HG03469 (cell line): Measurements from ENCODE around the gene CNTNAP2.
"Not testable (repeated sequence)": the region's sequence is repeated elsewhere in the genome, so short reads cannot be mapped to it uniquely, and the experiment has no call there.

Source experiments
- ATAC-seq: cut with Tn5 transposase; IDR thresholded peaks from one replicate; pipeline ENCODE4 v1.9.1; 2021; ENCODE audit warnings: mild to moderate bottlenecking, moderate library complexity, moderate number of reproducible peaks; ENCODE audit not compliant: unreplicated experiment

The CNTNAP2 gene

DNA sequence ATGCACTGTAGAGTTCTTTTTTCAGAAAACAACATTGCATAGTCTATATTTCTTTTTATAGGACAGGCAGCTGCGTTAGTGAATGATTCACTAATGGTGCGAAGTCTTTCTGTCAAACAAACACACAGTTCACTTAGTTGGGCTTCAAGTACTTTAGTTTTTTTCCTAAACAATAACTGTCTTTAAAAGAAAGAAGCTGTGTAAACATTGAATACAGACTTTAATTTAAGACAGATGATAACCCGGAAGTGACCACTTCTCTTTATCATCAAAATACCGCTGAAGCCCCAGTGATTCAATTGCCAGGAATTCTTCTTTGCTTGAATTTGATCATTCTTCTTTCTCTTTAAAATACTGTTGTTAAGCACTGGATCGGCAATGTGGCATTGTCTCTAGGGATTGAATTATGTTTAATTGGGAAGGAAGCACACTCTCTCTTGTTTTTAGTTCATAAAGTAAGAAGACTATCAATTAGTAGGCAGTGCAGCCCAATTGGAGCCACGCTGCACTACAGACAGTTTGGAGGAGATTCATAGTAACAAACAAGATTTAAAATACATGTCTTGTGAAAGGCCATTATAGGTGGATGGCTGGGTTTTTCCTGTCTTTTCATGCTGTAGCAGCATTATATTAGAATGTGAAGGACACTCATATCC lies 30.4 kb downstream of the CNTNAP2 start:
- no peak for ATAC-seq

DNA sequence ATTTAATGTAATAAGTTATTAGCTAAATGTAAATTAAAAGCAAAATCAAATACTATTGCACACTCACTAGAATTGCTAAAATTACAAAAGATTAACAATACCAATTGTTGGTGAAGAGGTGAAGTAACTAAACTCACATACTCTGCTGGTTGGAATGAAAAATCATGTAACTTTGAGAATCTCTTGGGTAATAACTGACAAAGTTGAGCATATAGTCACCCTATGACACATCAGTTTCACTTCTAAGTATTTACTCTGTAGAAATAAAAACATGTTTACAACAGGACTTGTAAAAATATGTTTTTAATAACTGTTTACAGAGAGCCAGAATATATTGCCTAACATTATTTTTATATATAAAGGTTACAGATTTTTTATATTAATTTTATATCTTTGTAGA lies 33.6 kb downstream of the CNTNAP2 start:
- ATAC-seq, result no peak

GRCh38 chr7:146172112-146172511 lies 55.5 kb downstream of the CNTNAP2 start:
- ATAC-seq, result no peak

- no peak for ATAC-seq
These were observed 59.1 kb downstream of the CNTNAP2 start for GRCh38 chr7:146175716-146176115.

GRCh38 chr7:146176860-146177259 lies 60.3 kb downstream of the CNTNAP2 start:
- no peak for ATAC-seq

- no peak for ATAC-seq
These were observed 60.7 kb downstream of the CNTNAP2 start for GRCh38 chr7:146177301-146177700.

GRCh38 chr7:146185844-146186243 lies 69.2 kb downstream of the CNTNAP2 start:
- no peak for ATAC-seq

DNA sequence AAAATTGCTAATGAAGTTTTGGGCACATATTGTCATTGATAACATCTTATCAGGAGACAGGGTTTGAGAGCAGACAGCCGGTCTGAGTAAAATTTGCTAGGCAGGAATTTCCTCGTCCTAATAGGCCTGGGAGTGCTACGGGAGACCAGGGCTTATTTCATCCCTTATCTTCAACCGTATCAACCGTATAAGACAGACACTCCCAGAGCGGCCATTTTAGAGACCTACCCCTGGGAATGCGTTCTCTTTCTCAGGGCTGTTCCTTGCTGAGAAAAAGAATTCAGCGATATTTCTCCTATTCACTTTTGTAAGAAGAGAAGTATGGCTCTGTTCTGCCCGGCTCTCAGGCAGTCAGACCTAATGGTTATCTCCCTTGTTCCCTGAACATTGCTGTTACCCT lies 74.8 kb downstream of the CNTNAP2 start:
- not testable (repeated sequence) for ATAC-seq

- ATAC-seq, result no peak
These were observed 85.3 kb downstream of the CNTNAP2 start for GRCh38 chr7:146201945-146202344.

DNA sequence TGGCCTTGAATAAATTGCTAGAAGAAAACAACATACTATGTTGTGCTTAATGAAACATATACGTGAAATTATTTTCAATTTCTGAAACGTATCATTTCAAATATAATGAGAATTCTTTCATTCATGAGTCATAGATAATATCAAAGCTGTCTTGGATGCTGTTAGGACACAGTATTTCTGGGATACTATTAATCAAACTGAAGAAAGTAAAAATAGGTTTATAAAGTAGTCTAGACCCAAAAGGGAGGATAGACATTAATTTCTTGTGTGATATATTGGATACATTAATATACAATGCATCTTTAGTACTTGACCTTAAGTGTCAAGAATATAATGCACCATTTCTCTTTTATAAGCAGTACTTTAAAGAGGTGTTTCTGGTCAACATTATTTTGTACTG lies 89.7 kb downstream of the CNTNAP2 start:
- no peak for ATAC-seq

- no peak for ATAC-seq
These were observed 91.9 kb downstream of the CNTNAP2 start for GRCh38 chr7:146208492-146208891.

GRCh38 chr7:146214842-146215241 lies 98.2 kb downstream of the CNTNAP2 start:
- ATAC-seq, result no peak

DNA sequence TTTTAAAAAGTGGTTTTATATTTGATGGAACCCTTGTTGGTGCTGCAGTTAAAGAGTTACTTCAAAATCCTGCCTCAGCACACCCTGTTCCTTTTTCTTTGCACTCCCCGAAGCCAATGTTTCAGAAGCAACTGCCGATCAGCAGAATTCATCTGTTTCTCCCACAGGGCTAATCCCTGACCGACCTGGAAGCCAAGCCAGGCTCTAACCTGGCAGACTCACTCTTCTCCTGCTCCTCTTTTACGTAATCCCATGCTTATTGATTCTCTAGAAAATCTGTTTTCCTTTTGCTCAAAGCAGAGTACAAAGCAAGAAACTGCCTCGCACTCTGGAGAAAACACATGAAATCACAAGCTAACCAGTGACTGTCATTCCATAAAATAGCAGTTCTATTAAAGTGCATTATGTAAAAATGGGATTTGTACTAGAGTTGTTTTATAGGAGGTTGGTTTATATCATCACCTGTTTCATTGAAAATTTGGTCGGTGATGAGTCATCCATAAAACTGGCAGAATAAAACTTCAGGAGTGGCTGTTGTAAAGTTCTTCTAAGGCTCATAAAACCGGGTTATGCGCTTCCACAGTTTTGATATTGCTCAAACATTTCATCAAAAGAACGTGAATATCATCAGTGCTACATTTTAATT lies 99.9 kb downstream of the CNTNAP2 start:
- no peak for ATAC-seq

GRCh38 chr7:146223851-146224250 lies 107.2 kb downstream of the CNTNAP2 start:
- no peak for ATAC-seq

DNA sequence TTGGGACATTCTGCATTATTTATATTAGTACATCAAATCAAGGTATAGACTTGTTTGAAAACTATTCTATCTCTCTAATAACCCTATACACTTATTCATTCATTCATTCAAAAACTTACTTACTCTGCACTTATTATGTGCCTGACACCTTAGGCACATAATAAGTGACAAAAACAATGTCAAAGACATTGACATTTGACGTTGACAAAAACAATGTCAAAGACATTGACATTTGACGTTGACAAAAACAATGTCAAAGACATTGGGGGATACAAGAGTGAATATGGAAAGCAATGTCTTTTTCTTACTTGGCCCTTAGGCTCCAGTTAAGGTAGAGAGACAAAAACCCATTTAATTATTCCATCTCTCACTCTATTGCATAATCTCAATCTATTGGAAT lies 116.0 kb downstream of the CNTNAP2 start:
- ATAC-seq, result no peak

GRCh38 chr7:146235195-146235594 lies 118.6 kb downstream of the CNTNAP2 start:
- no peak for ATAC-seq

DNA sequence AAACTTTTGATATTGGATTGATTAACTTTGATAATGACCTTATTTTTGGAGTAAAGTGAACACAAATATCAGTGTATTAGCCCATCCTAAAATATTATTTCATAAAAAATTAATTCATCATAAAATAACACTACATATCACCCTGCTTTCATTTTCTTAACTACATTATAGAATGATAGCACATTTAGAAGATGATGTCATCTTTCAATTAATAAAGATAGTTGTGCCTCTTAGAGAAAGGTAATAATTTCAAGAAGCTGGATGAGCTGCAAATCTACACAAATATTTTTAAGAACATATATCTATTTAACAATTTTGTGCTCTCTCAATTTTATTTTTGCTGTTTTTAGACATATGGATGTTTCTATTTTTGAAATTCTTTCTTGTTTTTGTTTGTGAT lies 126.1 kb downstream of the CNTNAP2 start:
- no peak for ATAC-seq

DNA sequence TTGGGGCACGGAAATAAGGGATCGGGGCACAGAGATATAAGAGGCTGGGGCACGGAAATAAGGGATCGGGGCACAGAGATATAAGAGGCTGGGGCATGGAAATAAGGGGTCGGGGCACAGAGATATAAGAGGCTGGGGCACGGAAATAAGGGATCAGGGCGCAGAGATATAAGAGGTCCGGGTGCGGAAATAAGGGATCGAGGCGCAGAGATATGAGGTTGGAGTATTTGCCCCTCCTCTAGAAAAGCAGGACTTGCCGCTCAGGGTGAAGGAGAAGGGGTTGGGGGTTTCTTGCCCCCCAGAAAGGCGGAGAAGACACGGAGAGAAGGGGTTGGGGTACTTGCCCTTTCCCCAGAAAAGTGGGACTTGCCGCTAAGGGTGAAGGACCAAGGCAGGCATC lies 131.4 kb downstream of the CNTNAP2 start:
- ATAC-seq, result not testable (repeated sequence)

DNA sequence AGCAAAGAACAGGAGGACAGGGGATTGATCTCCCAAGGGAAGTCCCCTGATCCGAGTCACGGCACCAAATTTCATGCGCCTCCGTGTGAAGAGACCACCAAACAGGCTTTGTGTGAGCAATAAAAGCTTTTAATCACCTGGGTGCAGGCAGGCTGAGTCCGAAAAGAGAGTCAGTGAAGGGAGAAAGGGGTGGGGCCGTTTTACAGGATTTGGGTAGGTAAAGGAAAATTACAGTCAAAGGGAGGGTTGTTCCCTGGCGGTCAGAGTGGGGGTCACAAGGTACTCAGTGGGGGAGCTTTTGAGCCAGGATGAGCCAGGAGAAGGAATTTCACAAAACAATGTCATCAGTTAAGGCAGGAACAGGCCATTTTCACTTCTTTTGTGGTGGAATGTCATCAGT lies 132.1 kb downstream of the CNTNAP2 start:
- ATAC-seq, result not testable (repeated sequence)

- ATAC-seq, result no peak
These were observed 132.7 kb downstream of the CNTNAP2 start for GRCh38 chr7:146249272-146249671.

DNA sequence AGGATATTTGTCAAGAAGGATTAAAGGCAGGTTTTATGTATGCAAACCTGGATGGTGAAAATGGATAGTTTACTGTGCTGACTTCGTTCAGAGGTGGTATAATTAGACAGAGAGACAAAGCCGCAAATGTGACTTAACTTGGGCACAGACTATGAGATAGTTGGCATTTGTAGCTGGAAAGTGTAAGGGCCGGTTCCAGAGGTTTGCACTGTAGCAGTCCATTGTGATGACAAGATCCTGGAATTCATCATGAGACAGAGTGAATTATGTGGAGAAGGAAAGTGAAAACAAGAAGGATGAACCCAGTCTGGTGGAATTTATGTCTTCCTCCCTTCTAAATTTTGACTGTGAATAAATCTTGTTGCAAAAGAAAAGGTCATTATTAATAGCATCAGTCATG lies 139.0 kb downstream of the CNTNAP2 start:
- ATAC-seq, result no peak

DNA sequence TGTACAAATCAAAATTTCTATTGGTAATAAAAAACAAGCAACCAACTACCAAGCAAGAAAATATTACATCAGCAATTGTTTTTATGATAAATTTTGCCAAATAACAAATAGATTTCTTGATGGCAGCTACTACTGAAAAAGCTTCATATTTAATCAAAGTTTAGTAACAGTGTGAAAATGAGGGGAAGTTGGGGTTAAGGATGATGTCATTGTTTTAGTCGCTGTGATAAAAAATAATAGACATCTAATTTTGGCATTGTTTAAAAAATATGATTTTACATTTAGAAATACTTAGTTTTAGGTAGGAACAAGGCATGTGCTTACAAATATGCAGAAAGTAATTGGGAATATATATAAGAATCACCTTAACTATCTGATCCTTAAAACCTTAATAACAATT lies 145.9 kb downstream of the CNTNAP2 start:
- no peak for ATAC-seq

DNA sequence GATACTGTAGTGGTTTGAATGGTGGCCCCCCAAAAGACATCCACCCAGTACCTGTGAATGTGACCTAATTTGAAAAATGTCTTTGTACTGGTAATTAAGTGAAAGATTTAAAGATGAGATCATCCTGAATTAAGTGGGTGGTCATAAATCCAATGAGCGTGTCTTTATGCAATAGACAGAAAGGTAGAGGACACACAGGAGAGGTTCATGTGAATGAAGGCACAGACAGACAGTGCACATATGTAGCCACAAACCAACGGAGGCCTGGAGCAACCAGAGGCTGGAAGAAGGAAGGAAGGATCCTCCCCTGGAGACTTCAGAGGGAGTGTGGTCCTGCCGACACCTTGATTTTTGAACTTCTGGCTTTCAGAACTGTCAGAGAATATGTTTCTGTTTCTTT lies 160.3 kb downstream of the CNTNAP2 start:
- no peak for ATAC-seq
